GM18868 (cell line): ENCODE results near the gene LRRC74B.
"Not testable (repeated sequence)": the region's sequence is repeated elsewhere in the genome, so short reads cannot be mapped to it uniquely, and the experiment has no call there.

Experiments used
- ATAC-seq: cut with Tn5 transposase; IDR thresholded peaks from one replicate; pipeline ENCODE4 v1.9.1; 2021; ENCODE audit warnings: mild to moderate bottlenecking, moderate library complexity; ENCODE audit not compliant: unreplicated experiment

The LRRC74B gene

DNA sequence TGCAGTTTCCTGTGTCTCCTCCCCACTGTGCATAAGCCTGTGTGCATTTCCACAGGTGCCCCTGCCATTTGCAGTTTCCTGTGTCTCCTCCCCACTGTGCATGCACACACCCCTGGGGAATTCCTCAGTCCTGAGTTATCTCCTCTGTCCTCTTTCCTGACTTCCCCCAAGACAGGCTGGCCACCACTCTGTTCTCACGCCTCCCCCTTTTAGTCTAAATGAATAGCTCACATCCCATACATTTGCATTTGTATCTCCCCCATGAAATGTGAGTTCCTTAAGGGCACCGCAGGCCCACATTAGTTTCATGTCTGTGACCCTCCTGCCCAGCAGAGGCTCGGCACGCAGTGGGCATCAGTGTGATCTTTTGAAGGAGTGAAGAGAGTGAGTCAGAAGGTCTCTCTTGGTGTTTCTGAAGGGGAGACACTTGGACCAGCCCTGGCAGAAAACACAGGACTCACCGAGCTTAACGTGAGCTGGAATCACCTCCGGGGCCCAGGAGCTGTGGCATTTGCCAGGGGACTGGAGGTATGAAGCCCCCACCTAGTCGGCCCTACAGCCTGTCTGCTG, 6.2 kb downstream of the LRRC74B start:
- ATAC-seq: no peak

DNA sequence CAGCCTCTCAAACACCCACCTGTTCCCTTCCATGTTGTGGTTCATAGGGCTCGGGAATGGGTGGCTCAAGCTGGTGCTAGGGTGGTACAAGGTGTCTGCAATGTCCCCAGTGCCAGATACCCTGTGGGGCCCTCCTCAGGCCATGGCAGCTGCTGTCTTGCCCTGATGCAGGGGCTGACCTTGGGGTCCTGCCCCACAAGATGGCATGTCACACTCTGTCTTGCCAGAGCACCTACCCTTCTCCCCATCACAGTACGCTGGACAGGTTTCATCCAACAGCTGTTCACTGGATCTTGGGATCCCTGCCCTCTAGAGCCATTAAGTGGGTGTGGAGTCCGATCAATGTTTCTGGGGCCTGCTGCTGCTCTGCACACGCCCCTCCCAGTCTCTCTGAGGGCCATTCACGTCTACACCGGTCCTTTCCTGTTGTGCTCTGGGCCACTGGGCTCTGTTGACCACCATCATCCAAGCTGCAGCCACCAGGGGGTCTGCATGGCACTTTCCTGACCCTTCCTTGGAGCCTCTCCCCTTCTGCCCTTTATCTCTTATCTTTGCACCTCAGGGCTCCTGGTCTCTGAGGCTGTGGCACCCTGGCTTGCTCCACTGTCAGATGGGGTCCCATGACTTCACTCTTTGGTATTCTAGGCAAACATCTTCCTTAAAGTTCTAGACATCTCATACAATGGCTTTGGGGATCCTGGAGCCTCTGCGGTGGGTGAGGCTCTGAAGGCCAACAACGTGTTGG, 7.1 kb downstream of the LRRC74B start:
- ATAC-seq: no peak

DNA sequence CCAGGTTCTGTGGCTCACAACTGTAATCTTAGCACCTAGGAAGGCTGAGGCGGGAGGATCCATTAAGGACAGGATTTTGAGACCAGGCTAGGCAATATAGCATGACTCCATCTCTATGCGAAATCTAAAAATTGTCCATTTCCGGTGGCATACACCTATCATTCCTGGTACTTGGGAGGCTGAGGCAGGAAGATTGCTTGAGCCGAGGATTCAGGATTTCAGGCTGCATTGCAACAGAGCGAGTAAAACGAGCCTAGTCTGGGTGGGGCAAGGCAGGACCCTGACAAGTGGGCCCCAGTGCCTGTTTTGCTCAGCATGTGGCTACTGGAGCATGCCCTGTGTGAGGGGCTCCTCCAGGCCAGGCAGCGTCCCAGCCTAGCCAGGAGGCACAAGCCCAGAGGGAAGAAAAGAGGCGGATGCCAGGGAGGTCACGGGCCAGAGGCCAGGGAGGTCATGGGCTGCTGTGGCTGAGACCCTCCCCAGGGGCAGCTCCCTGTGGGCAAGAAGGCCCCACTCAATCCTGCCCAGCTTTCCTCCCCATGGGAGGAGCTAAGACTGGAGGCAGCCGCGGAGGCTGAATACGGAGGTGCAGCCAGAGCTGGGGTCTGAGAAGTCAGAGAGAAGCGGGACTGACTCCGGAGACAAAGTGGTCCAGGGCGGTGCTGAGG, 8.4 kb downstream of the LRRC74B start:
- ATAC-seq: no peak

DNA sequence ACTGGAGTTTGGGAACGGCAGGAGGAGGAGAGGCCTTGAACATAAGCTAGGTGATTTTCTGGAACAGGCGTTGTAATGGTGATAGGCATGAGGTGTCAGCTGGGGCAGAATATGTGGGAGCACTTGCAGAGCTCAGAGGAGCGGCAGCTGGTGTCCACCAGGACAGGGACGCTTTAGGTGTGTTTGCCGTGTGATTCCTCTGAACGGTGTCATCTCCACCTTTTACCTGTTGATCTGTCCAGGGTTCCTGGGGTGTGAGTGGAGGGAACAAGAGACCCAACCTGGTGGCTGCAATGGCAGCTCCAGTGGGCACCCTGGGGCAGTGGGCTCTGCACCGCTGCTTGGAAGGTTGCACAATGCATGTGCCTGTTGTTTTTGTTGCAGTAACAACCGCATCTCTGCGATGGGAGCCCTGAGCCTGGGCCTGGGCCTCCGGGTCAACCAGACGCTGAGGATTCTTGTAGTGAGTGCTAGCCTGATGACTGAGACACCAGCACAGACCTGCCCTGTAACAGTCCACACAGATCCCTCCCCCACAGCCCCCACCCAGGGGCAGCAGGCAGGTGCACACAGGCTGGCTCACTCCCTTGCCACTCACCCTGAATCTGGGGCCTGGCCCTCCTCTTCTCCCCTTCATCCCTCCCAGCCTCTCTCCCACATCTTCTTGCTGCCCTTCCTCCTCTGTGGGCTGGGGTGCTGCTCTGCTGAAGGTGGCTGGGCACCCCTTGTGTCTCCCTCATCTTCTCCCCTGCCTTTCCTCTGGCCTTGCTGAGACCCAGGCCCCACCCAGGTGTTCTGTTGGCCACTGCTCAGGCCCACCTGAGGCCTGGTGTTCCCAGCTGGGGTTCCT, 9.2 kb downstream of the LRRC74B start:
- no peak for ATAC-seq

DNA sequence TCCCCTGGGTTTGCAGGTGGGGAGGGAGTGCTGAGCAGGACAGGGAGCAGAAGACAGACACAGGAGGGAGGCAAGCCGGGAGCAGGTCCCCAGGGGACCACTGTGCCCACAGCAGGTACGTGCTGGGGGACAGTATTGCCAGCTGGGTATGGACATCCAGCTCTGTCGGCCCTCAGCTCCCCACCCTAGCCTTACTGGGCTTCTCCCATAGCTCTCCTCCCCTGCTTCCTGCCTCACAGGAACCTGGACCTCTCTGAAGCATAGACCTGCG, 9.8 kb downstream of the LRRC74B start:
- ATAC-seq: no peak

DNA sequence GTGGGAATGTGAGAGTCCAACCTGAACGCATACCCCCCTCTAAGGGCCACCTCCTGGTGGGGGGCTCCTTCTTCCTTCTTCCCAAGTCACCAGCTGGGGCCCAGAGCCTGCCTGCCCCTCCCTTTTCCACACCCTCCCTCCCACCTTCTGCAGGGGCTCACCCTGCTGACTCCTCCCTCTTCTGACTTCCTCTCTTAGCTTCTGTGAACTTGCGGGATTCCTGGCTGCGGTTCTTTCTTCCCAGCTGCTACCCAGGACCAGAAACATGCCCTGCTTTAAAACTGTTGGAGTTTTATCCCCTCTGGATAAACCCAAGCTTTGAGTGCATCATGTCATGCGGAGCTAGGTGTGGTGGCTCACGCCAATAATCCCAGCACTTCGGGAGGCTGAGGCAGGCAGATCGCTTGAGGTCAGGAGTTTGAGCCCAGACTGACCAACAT, 10.2 kb downstream of the LRRC74B start:
- no peak for ATAC-seq

DNA sequence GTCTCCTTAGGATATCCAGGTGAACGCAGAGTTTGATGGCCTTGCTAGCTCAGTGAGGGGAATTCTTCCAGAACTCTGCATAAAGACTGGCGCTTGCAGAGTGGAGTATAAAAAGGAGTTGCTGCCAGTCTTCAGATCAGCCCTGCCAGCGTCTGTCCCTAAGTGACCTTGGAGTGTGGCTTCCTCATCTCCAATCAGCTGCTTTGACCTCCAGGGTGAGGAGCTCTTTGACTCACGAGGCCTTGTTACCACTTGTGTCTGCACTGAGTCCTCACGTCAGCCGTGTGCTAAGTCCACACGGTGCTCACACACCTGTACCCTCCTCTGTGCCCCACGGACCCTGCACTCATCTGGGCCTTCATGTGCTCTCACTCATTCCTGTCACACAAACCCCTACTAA, 14.6 kb downstream of the LRRC74B start:
- not testable (repeated sequence) for ATAC-seq

DNA sequence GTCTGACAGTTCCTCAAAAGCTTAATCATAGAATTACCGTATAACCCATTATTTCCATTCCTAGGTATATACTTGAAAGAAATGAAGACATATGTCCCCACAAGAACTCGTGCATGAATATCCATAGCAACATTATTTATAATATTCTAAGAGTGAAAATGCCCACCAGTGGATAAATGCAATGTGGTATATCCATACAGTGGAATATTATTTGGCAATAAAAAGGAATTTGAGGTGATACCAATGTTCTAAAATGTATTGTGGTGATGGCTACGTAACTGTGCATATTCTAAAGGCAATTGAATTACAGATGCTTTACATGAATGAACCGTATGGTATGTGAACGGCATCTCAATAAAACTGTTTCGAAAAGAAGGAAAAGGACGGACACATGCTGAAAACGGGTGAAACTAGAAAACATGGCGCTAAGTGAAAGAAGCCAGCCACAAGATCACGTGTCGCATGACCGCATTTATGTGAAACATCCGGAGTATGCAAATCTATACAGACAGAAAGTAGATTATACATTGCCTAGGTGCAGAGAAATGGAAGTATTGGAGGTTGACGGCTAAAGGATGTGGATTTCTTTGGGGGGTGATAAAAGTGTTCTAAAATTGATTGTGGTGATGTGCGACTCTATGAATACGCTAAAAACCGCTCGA, 16.0 kb downstream of the LRRC74B start:
- ATAC-seq: not testable (repeated sequence)

DNA sequence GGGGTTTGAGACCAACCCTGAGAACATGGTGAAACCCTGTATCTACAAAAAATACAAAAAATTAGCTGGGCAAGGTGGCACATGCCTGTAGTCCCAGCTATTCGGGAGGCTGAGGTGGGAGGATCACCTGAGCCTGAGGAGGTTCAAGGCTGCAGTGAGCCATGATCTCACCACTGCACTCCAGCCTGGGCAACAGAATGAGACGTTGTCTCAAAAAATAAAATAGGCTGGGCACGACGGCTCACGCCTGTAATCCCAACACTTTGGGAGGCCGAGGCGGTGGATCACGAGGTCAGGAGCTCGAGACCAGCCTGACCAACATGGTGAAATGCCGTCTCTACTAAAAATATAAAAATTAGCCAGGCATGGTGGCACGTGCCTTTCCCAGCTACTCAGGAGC, 18.7 kb downstream of the LRRC74B start:
- not testable (repeated sequence) for ATAC-seq

DNA sequence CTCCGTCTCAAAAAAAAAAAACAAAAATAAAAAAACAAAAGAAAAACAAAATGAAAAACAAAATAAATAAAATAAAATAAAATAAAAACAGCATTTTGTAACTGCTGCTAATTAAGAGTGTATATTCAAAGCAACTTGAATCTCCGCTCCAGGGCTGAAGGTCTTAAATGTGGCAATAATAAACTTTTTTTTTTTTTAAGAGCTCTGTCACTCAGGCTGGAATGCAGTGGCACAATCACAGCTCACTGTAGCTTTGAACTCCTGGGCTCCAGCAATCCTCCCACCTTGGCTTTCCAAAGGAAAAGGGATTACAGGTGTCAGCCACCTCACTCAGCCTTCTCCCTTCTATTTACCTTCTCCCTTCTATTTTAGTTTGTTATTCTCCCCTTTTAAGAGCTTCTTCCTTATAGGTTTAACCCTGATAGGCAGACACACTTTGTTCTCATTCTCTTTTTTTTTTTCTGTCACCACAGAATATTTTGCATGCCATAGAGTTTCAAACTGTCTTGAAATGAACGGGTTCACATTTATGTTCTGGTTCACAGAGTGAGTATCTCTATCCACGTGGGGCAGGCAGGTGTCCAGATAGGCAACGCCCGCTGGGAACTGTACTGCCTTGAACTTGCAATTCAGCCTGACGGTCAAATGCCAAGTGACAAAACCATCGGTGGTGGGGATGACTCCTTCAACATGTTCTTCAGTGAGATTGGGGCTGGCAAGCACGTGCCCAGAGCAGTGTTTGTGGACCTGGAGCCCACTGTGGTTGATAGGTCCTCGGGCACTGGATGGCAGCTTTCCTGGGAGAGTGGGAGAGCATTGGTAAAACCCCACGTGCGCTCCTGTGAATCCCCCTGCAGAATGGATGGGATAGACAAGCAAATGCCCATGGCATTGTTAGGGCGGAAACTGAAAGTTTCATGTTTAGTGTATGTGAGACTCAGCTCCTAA, 19.4 kb downstream of the LRRC74B start:
- ATAC-seq: no peak

DNA sequence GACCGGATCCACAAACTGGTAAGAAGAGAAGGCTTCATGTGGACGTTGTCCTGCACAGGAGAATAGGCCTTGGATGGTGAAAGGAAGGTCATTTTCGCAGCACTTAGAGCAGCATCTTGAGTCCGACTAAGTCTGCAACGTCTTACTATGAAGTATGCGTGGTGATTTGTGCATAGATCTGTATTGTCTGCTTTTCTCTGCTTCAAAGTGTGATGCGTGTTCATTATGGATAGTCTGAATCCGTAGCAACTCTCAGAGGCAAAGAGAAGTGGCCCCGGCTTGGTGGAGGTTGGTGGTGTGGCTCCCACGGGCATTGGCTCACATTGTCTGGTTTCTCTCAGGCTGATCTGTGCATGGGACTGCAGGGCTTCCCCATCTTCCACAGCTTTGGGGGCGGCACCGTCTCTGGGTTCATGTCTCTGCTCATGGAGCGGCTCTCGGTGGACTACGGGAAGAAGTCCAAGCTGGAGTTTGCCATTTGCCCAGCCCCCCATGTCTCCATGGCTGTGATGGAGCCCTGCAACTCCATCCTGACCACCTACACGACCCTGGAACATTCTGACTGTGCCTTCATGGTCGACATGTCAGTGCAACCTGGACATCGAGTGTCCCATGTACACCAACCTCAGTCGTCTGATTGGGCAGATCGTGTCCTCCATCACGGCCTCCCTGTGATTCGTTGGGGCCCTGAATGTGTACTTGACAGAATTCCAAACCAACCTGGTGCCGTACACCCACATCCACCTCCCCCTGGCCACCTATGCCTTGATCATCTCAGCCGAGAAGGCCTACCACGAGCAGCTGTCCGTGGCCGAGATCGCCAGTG, 21.5 kb downstream of the LRRC74B start:
- ATAC-seq: no peak

DNA sequence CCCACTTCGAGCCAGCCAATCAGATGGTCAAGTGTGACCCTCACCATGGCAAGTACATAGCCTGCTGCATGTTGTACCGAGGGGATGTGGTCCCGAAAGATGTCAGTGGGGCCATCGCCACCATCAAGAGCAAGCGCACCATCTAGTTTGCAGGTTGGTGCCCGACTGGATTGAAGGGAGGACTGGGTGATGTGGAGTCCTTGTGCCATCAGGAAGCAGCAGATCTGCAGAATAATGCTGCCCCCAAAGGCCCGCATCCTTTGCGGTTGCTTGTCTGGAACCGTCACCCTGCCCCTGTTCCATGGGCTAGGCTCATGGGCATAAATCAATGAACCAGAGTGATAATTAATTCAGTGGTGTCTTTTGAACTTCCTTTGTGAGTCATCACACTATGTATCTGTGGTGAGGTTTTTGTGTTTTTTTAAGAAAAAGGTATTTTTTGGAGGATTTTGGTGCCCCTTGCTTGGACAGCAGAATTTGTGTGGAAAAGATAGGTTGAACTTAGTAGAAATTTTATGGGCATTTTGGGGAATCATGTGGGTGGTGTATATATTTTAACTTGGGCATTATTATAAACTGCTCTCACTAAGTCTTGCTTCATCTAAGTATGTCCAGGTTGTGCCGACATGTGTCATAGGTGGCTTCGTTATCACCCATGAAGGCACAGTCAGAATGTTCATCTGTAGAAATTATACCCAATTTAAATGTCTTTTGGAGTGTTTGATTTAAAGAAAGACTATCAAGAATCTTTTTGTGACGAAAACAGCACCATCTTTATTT, 22.3 kb downstream of the LRRC74B start:
- no peak for ATAC-seq

DNA sequence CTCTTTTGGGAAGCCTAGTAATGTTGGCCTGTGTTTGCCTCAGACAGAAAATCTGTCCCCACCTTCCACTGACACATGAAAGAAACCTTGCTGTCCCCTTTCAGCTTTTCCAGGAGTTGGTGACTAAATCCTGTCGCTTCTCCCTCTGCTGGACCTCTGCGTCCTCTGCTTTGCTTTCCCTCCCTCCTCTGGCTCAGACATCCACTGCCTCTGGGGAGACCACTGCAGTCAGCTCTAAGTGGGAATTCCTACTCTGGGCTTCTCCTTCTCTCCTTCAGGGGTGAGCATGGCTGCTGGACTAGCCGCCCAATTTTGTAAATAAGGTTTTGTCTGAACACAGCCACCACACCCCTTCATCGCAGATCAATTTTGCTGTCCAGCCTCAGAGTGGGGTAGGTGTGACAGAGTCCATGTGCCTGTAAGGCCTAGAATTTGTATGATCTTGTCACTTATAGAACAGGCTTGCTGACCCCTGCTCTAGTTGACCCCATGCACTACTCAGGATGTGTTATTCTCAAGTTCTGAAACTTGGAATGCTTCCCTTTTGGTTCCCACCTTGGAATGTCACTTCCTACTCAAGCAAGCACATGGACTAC, 23.0 kb downstream of the LRRC74B start:
- no peak for ATAC-seq

DNA sequence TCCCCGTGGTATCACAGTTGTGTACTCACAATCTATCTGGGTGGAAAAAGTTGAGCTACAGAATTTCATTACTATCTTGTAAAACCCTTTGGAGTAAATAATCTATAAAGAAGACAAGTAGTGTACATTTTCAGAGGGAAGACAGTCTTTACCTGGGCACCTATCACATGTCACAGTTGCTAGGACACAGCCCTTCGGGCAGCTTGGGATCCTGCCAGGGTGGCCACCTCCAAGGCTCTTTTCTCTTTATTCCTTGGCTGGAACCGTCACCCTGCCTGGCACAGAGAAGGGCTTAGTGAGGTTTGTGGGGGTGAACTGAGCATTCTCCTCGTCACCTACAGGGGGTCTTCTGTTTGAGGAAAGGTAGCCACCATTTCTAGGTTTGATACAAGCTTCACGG, 23.6 kb downstream of the LRRC74B start:
- no peak for ATAC-seq

DNA sequence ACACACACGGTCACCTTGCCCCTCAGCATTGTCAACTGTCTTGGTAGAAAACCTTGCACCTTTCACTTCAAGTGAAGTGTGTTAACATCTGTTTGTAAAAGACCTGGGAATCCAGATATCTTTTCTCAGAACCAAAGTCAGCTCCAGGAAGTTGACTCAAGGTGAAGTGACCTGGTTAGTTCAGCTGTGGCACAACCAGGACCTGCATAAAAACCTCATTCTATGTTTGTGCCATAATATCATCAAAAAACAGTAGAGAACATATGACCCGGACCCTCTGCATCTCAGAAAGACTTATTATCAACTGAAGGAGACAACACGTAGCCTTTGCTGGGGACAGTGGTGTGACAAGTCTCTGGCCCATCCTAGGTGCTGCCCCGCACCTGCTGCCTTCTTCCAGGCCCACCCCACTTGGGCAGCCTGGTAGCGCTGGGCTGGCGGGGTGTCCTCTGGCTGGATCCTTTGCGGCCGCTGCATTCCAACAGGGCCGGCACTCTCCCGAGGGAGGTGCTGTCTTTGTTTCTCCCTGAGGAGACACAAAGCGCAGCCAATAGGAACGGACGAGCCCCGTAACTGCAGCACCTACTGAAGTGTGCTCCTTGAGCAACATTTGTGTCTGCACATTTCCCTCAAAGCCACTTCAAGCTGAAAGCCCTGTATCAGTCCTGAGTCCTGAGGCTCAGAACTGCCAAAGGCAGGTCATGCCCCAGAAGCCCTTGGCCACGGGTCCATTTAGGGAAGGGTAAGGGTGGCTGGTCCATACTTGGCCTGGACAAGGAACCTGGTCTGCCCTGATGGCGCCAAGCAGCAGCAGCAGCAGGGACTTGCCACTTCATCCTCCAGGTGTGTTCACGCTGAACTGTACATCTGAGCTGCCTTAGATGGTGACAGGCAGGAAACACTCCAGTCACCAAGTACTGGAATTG, 25.2 kb downstream of the LRRC74B start:
- no peak for ATAC-seq

DNA sequence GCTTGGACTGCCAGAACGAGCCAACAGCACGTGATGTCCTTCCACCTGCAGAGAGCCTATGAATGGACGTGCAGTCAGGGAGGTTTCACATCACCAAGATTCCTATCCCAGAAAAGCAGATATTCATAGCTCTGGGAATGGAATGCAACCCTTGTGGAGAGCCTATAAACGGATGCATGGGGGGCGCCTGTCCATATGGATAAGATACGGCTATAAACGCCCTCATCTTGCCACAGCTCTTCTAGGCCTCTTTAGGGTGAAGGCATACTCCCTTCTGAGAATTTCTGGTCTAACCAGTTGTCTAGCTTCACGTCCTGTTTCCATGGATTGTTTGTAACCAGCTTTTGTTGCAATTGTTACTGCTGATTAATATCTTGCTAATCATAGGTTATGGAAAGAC, 26.1 kb downstream of the LRRC74B start:
- not testable (repeated sequence) for ATAC-seq

DNA sequence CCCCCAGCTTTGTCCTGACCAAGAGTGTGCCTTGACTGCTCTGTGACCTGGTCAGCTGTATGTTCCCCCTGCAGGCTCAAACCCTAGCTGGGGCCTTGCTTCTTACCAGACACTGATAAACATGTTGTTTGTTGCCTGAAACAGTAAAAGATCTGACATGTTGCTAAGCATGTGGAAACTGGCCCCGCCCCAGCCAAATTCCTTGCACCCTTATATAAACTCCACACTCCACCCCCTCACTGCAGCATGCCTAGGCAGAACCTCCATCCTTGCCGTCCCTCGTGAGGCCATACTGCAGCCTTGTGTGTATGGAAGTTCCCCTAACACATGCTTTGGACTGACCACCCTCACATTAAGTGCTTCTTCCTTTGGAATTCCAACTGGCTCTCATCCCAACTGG, 27.3 kb downstream of the LRRC74B start:
- no peak for ATAC-seq
